PC-3 (cell line): ENCODE measurements around the gene CD101. TPM values are rescaled to one million over a fixed set of nuclear protein-coding genes. Genes with fewer than 3 reads are reported as not detected.

Experiments used
- ATAC-seq: fragments of 200-7000 bp; cut with Tn5 transposase; 2 replicates; pipeline ENCODE4 v1.9.1; 2020; ENCODE audit warnings: mild to moderate bottlenecking, moderate library complexity
- BruUV-seq: library from RNA; stranded (reverse); fragments of 400-500 nt; replicated peaks from 2 replicates; lab custom pipeline; 2021; lab: Mats Ljungman, UMichigan
- CTCF ChIA-PET: fragments of 300-600 bp; sonication (Branson Sonifier 250); formaldehyde crosslinking; loops from one replicate; lab custom pipeline; 2022; ENCODE audit warnings: antibody characterized with exemption; lab: Charles Lee
- POLR2A ChIA-PET: fragments of 300-600 bp; sonication (Branson Sonifier 250); formaldehyde crosslinking; loops from one replicate; lab custom pipeline; 2022; ENCODE audit warnings: antibody characterized with exemption; ENCODE audit not compliant: unreplicated experiment; lab: Charles Lee
- DNase-seq: peaks from one replicate; pipeline ENCODE4 v3.0.0-alpha.2; 2015
- H2AFZ ChIP-seq: fragments of 300-600 bp; sonication (generic); 2 replicates; pipeline ENCODE4 v1.6.0; 2016; ENCODE audit warnings: antibody characterized with exemption, low read length
- H3F3A ChIP-seq: fragments of 300-600 bp; sonication (generic); one replicate; pipeline ENCODE4 v1.6.0; 2017; ENCODE audit warnings: antibody characterized with exemption, low read length, control low read depth, mild to moderate bottlenecking; ENCODE audit not compliant: unreplicated experiment
- H3K27ac ChIP-seq: fragments of 300-600 bp; sonication (generic); 2 replicates; pipeline ENCODE4 v1.5.1; 2016; ENCODE audit warnings: mild to moderate bottlenecking, low read length
- H3K27me3 ChIP-seq: fragments of 300-600 bp; sonication (generic); 2 replicates; pipeline ENCODE4 v1.6.1; 2016; ENCODE audit warnings: low read length, mixed read lengths
- H3K36me3 ChIP-seq: fragments of 300-600 bp; sonication (generic); 2 replicates; pipeline ENCODE4 v1.6.1; 2016; ENCODE audit warnings: low read depth, mixed run types, low read length, mixed read lengths
- H3K4me1 ChIP-seq: fragments of 300-600 bp; sonication (generic); 2 replicates; pipeline ENCODE4 v1.5.1; 2016; ENCODE audit warnings: low read length; ENCODE audit not compliant: insufficient read depth
- H3K4me2 ChIP-seq: fragments of 300-600 bp; sonication (generic); 2 replicates; pipeline ENCODE4 v1.6.0; 2016; ENCODE audit warnings: low read length
- H3K4me3 ChIP-seq: fragments of 300-600 bp; sonication (generic); 2 replicates; pipeline ENCODE4 v1.5.1; 2016; ENCODE audit warnings: mild to moderate bottlenecking, low read length, mixed read lengths
- H3K79me2 ChIP-seq: fragments of 300-600 bp; sonication (generic); 2 replicates; pipeline ENCODE4 v1.6.1; 2017; ENCODE audit warnings: low read length, mixed read lengths
- H3K9ac ChIP-seq: fragments of 300-600 bp; sonication (generic); 2 replicates; pipeline ENCODE4 v1.6.0; 2016; ENCODE audit warnings: mild to moderate bottlenecking, low read length
- H3K9me2 ChIP-seq: fragments of 300-600 bp; sonication (generic); replicated peaks from 2 replicates; pipeline ENCODE4 v1.6.1; 2016; ENCODE audit warnings: mixed run types, low read length, mixed read lengths
- H3K9me3 ChIP-seq: fragments of 300-600 bp; sonication (generic); 2 replicates; pipeline ENCODE4 v1.6.1; 2016; ENCODE audit warnings: low read length, mixed read lengths
- H4K20me1 ChIP-seq: fragments of 300-600 bp; sonication (generic); 2 replicates; pipeline ENCODE4 v1.6.1; 2016; ENCODE audit warnings: low read length, mixed read lengths
- EZH2 ChIP-seq: fragments of 300-600 bp; sonication (generic); IDR thresholded peaks from one replicate; pipeline ENCODE4 v1.6.1; 2017; ENCODE audit warnings: antibody characterized with exemption, mild to moderate bottlenecking, low read length; ENCODE audit not compliant: unreplicated experiment
- EZH2phosphoT487 ChIP-seq: fragments of 300-600 bp; sonication (generic); IDR thresholded peaks from 2 replicates; pipeline ENCODE4 v1.6.1; 2018; ENCODE audit warnings: mild to moderate bottlenecking, antibody characterized with exemption, low read length, borderline replicate concordance
- intact Hi-C: fragments of 100-400 bp; cut with micrococcal nuclease; formaldehyde crosslinking; loops from 2 replicates; pipeline ENCODE4 v1.9.0; 2023
- total RNA-seq: library from RNA; depleted of rRNA; stranded (reverse); fragments of >200 nt; gene quantifications from 2 replicates; pipeline ENCODE4 v1.2.3, GENCODE V29; 2014
- TF ChIP-seq, protein P1 (sequence below): fragments of 300-600 bp; sonication (generic); conservative IDR thresholded peaks from 2 replicates; pipeline ENCODE4 v1.5.1; 2017; ENCODE audit warnings: antibody characterized with exemption, low read depth, mild to moderate bottlenecking, low read length

The CD101 gene
- total RNA-seq, 1 experiment from 2014 or later: 0.36 TPM

DNA sequence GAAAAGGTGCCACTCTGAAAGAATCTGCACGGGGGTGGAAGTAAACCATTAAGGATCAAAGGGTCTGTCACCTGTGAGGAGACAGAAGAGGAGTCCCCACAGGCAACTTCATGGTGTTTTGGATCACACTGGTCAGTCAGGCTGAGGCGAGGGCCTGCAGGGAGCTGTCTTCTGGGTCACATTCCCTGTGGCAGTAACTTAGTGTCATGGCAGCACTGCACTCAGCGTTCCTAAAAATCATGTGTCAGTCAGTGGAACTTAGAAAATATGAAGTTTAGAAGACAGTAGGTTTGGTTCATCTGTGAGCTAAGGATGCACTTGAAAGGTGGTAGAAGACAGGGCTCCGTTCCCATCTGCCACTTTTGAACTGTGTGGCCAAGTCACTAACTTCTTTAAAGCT, 43.5 kb upstream of the CD101 start:
- Histone ChIP-seq H3K9me2 (no peaks in the 10 kb centered on the region), H3K4me3 (no peak overlapping the region), H3K9ac (no peak overlapping the region), H4K20me1 (no peaks in the 10 kb centered on the region), H3K4me1 (no peaks in the 10 kb centered on the region), H3K9me3 (no peaks in the 10 kb centered on the region), H3K27me3 (no peaks in the 10 kb centered on the region), H3K27ac (no peak overlapping the region), H3K36me3 (0 out of 2 replicates have a peak, but pooled peaks cover 4% of the 10 kb centered on the region), H3K4me2 (no peak overlapping the region), H3K79me2 (no peaks in the 10 kb centered on the region), H2AFZ (no peak overlapping the region), H3F3A (no peaks in the 10 kb centered on the region)
- POLR2A ChIA-PET: no interaction called here
- BruUV-seq: no TSS peak
- ATAC-seq (no peak), DNase-seq (no peak)
- TF ChIP-seq EZH2 (no peak), EZH2phosphoT487 (no peak)
- TF ChIP-seq, protein P1, sequence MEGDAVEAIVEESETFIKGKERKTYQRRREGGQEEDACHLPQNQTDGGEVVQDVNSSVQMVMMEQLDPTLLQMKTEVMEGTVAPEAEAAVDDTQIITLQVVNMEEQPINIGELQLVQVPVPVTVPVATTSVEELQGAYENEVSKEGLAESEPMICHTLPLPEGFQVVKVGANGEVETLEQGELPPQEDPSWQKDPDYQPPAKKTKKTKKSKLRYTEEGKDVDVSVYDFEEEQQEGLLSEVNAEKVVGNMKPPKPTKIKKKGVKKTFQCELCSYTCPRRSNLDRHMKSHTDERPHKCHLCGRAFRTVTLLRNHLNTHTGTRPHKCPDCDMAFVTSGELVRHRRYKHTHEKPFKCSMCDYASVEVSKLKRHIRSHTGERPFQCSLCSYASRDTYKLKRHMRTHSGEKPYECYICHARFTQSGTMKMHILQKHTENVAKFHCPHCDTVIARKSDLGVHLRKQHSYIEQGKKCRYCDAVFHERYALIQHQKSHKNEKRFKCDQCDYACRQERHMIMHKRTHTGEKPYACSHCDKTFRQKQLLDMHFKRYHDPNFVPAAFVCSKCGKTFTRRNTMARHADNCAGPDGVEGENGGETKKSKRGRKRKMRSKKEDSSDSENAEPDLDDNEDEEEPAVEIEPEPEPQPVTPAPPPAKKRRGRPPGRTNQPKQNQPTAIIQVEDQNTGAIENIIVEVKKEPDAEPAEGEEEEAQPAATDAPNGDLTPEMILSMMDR: no peak
- intact Hi-C loops: no loop called here
- CTCF ChIA-PET: no interaction called here

DNA sequence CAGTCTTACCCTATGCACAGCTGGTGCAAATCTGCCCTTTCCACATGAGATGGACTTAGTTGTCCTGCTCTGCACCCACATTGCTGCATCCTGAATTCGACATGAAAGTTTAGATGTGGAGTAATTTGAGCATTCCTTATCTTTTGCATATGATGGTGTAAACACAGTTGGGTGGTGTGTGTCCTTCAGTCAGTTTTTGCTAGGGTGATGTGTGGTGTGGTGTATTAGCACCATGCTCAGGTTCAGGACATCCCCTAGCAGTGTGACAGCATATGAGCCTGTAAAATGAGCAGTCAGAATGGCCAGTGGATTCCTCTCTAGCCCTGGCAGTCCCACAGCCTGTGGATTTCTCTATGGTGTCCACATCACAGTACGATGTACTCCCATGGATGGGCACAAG, 42.6 kb upstream of the CD101 start:
- intact Hi-C loops: no loop called here
- ChIA-PET CTCF (no interaction called here), POLR2A (no interaction called here)
- Histone ChIP-seq H3K27me3 (no peaks in the 10 kb centered on the region), H3K4me2 (no peak overlapping the region), H3K9me2 (no peaks in the 10 kb centered on the region), H3K9ac (no peak overlapping the region), H4K20me1 (no peaks in the 10 kb centered on the region), H3K9me3 (no peaks in the 10 kb centered on the region), H3K27ac (no peak overlapping the region), H3K36me3 (0 out of 2 replicates have a peak, but pooled peaks cover 5% of the 10 kb centered on the region), H3K4me3 (no peak overlapping the region), H3K79me2 (no peaks in the 10 kb centered on the region), H2AFZ (no peak overlapping the region), H3F3A (no peaks in the 10 kb centered on the region), H3K4me1 (no peaks in the 10 kb centered on the region)
- no TSS peak for BruUV-seq
- DNase-seq: no peak
- TF ChIP-seq, protein P1: no peak
- TF ChIP-seq EZH2 (no peak), EZH2phosphoT487 (no peak)
- ATAC-seq: no peak

DNA sequence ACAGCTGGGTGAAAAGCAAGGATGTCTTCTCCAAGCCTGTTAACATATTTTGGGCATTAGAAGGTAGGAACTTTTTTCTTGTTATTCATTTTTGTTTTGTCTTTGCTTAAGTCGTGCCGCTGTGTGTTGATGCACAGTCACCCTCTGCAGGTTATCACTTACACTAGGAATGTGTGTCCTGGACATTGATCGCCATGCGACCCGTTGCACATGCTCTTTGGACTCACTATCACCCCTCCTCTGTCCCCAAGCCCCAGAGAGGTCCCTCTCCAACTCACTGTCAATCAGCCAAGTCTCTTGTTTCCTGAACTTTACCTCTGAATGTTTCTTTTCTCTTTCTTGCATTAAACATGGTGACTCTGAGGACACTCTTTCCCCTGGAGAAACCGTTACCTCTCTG, 40.0 kb upstream of the CD101 start:
- intact Hi-C loops: no loop called here
- no peak overlapping the region for H3K9ac ChIP-seq
- CTCF ChIA-PET: no interaction called here
- H3K9me2 ChIP-seq: no peaks in the 10 kb centered on the region
- no peaks in the 10 kb centered on the region for H3K4me1 ChIP-seq
- POLR2A ChIA-PET: no interaction called here
- H3K9me3 ChIP-seq: no peaks in the 10 kb centered on the region
- BruUV-seq: no TSS peak
- no peaks in the 10 kb centered on the region for H4K20me1 ChIP-seq
- H3K27me3 ChIP-seq: no peaks in the 10 kb centered on the region
- H3K4me2 ChIP-seq: no peak overlapping the region
- ATAC-seq: no peak
- H3K79me2 ChIP-seq: no peaks in the 10 kb centered on the region
- H3K4me3 ChIP-seq: no peak overlapping the region
- DNase-seq: no peak
- no peak overlapping the region for H3K27ac ChIP-seq
- no peaks in the 10 kb centered on the region for H3F3A ChIP-seq
- no peak overlapping the region for H2AFZ ChIP-seq
- peaks cover 4% of the 10 kb centered on the region; the same call in 1 of the 2 replicates for H3K36me3 ChIP-seq
- TF ChIP-seq EZH2phosphoT487 (no peak), EZH2 (no peak)
- TF ChIP-seq, protein P1: no peak
